K562 (cell line): Measurements from ENCODE around the gene SPEG. TPM values are rescaled to one million over a fixed set of nuclear protein-coding genes. Genes with fewer than 3 reads are reported as not detected.

Experiments used
- ATAC-seq: fragments of 200-7000 bp; cut with Tn5 transposase; 3 replicates; pipeline ENCODE4 v1.9.1; 2020; ENCODE audit warnings: moderate library complexity
- BruUV-seq: library from RNA; stranded (reverse); fragments of 400-500 nt; replicated peaks from 2 replicates; lab custom pipeline; 2021; lab: Mats Ljungman, UMichigan
- CTCF ChIA-PET: fragments of 300-600 bp; formaldehyde crosslinking; extraction: SDS; loops from one replicate; lab custom pipeline; 2021; ENCODE audit warnings: low intra/inter-chr PET ratio; lab: Yijun Ruan, JAX
- POLR2A ChIA-PET: fragments of 300-600, 350-650 bp; sonication (Branson Sonifier 250); formaldehyde crosslinking; extraction: SDS; loops from one replicate; lab custom pipeline; 2021; ENCODE audit warnings: antibody characterized with exemption, inconsistent platforms; lab: Yijun Ruan, JAX
- DNase-seq, 4 experiments: peaks; one replicate each; pipeline versions ENCODE4 v3.0.0 to v3.0.0-alpha.2; 2011 to 2018; ENCODE audit warnings: low spot score in 3 of 4, mixed read lengths in 3 of 4; ENCODE audit errors: extremely low read depth in 1 of 4
- FAIRE-seq: peaks from 2 replicates; lab custom pipeline; 2011; peaks lifted over from hg19 to GRCh38; lab: Jason Lieb, UNC
- H2AFZ ChIP-seq: 2 replicates; pipeline ENCODE4 v1.6.0; 2011; ENCODE audit warnings: low read depth, low read length, control low read depth, inconsistent platforms
- H3K27ac ChIP-seq: fragments of 200-600 bp; 3 replicates; pipeline ENCODE4 v1.8.0; 2011; ENCODE audit warnings: low read depth, mild to moderate bottlenecking, control low read depth, inconsistent platforms, low read length, moderate library complexity, mixed read lengths; ENCODE audit errors: extremely low read depth
- H3K27me3 ChIP-seq, 2 experiments: fragments of 300-600 bp in 1 of 2; 2 replicates in 1 of 2; 3 replicates in 1 of 2; pipeline versions ENCODE4 v1.6.0 to v1.8.0; 2011; ENCODE audit warnings: inconsistent platforms in 2 of 2, low read length in 2 of 2, mild to moderate bottlenecking in 1 of 2, mixed read lengths in 1 of 2, moderate library complexity in 1 of 2; ENCODE audit not compliant: control insufficient read depth in 2 of 2, insufficient read depth in 2 of 2
- H3K36me3 ChIP-seq: fragments of 300-600 bp; 3 replicates; pipeline ENCODE4 v1.8.0; 2011; ENCODE audit warnings: mild to moderate bottlenecking, low read length, inconsistent platforms; ENCODE audit not compliant: control insufficient read depth, insufficient read depth
- H3K4me1 ChIP-seq, 2 experiments: fragments of 200-600 bp in 1 of 2; replicated peaks in 1 of 2; 2 replicates in 1 of 2; 3 replicates in 1 of 2; pipeline versions ENCODE4 v1.5.1 to v1.8.0; 2011; ENCODE audit warnings: inconsistent platforms in 2 of 2, low read length in 2 of 2, mild to moderate bottlenecking in 1 of 2, mixed read lengths in 1 of 2, moderate library complexity in 1 of 2; ENCODE audit not compliant: control insufficient read depth in 2 of 2, insufficient read depth in 2 of 2
- H3K4me2 ChIP-seq: 2 replicates; pipeline ENCODE4 v1.6.1; 2011; ENCODE audit warnings: low read length, control low read depth, inconsistent platforms, mixed read lengths; ENCODE audit not compliant: insufficient read depth
- H3K4me3 ChIP-seq: fragments of 200-600 bp; sonication (generic), shearing (Covaris generic); 2 replicates; pipeline ENCODE4 v1.5.1; 2016; ENCODE audit warnings: control low read depth, inconsistent platforms
- H3K79me2 ChIP-seq: fragments of 200-600 bp; 3 replicates; pipeline ENCODE4 v1.8.0; 2011; ENCODE audit warnings: low read length, inconsistent platforms; ENCODE audit not compliant: control insufficient read depth, insufficient read depth
- H3K9ac ChIP-seq, 2 experiments: 2 replicates each; pipeline versions ENCODE4 v1.6.0 to v1.6.1; 2011; ENCODE audit warnings: low read depth in 2 of 2, low read length in 2 of 2, control low read depth in 1 of 2, inconsistent platforms in 1 of 2, mild to moderate bottlenecking in 1 of 2, mixed read lengths in 1 of 2; ENCODE audit not compliant: insufficient read depth in 1 of 2
- H3K9me1 ChIP-seq: one replicate; pipeline ENCODE4 v1.6.0; 2011; ENCODE audit warnings: inconsistent platforms, mild to moderate bottlenecking, low read length, moderate library complexity; ENCODE audit not compliant: control insufficient read depth, insufficient read depth
- H3K9me3 ChIP-seq: replicated peaks from 2 replicates; pipeline ENCODE4 v1.5.1; 2011; ENCODE audit warnings: low read depth, low read length, inconsistent platforms; ENCODE audit not compliant: control insufficient read depth, insufficient read depth
- H4K20me1 ChIP-seq: replicated peaks from 2 replicates; pipeline ENCODE4 v1.6.1; 2011; ENCODE audit warnings: low read length, inconsistent platforms, mixed read lengths; ENCODE audit not compliant: control insufficient read depth, insufficient read depth
- CBX1 ChIP-seq: sonication (generic); IDR thresholded peaks from 2 replicates; pipeline ENCODE4 v1.6.1; 2016; ENCODE audit warnings: antibody characterized with exemption, low read depth, mild to moderate bottlenecking
- CREM ChIP-seq: IDR thresholded peaks from 2 replicates; pipeline ENCODE4 v1.6.1; 2014; ENCODE audit warnings: antibody characterized with exemption, low read depth
- DPF2 ChIP-seq: fragments of 450-650 bp; IDR thresholded peaks from 2 replicates; pipeline ENCODE4 v1.6.1; 2016
- ETS2 ChIP-seq: IDR thresholded peaks from 2 replicates; pipeline ENCODE4 v1.6.1; 2016; ENCODE audit warnings: borderline replicate concordance, missing genetic modification characterization, mild to moderate bottlenecking, moderate library complexity, missing compliant biosample characterization; ENCODE audit not compliant: poor library complexity, severe bottlenecking
- FOXM1 ChIP-seq, 2 experiments: fragments of 450-650 bp in 1 of 2; sonication (generic) in 1 of 2; formaldehyde crosslinking in 1 of 2; IDR thresholded peaks; 2 replicates each; pipeline versions ENCODE4 v1.6.1 to v1.9.0; 2017 to 2022; ENCODE audit warnings: low read depth in 2 of 2, mild to moderate bottlenecking in 2 of 2, missing genetic modification reagents in 1 of 2, moderate library complexity in 1 of 2
- HEY1 ChIP-seq: fragments of 250-450 bp; sonication (Bioruptor Pico); IDR thresholded peaks from 2 replicates; pipeline ENCODE4 v1.5.0; 2020; ENCODE audit warnings: mild to moderate bottlenecking, moderate library complexity, borderline replicate concordance
- KHSRP ChIP-seq: fragments of 450-650 bp; IDR thresholded peaks from 2 replicates; pipeline ENCODE4 v1.6.1; 2017
- MAFK ChIP-seq: IDR thresholded peaks from 2 replicates; pipeline ENCODE4 v1.6.1; 2011; ENCODE audit warnings: low read length, improper control_type of control experiment
- MXI1 ChIP-seq: IDR thresholded peaks from 2 replicates; pipeline ENCODE4 v1.6.1; 2011; ENCODE audit warnings: low read depth, mild to moderate bottlenecking, improper control_type of control experiment, low read length
- NCOA1 ChIP-seq: fragments of 450-650 bp; IDR thresholded peaks from 2 replicates; pipeline ENCODE4 v1.6.1; 2016; ENCODE audit warnings: low read depth
- NFE2 ChIP-seq: IDR thresholded peaks from 2 replicates; pipeline ENCODE4 v1.6.1; 2014; ENCODE audit warnings: antibody characterized with exemption, low read depth
- NFIX ChIP-seq: fragments of 250-450 bp; sonication (Bioruptor Pico); IDR thresholded peaks from 2 replicates; pipeline ENCODE4 v1.4.0; 2020; ENCODE audit warnings: low read depth, mild to moderate bottlenecking, moderate library complexity
- PHB2 ChIP-seq: fragments of 450-650 bp; IDR thresholded peaks from 2 replicates; pipeline ENCODE4 v1.6.1; 2017; ENCODE audit warnings: low read depth
- RBBP5 ChIP-seq: fragments of 200-600 bp; sonication (generic); IDR thresholded peaks from 2 replicates; pipeline ENCODE4 v1.6.1; 2012; ENCODE audit warnings: borderline replicate concordance, mild to moderate bottlenecking, low read length, control low read depth, inconsistent platforms; ENCODE audit not compliant: insufficient read depth, poor library complexity, severe bottlenecking
- RFX5 ChIP-seq: IDR thresholded peaks from 2 replicates; pipeline ENCODE4 v1.6.1; 2011; ENCODE audit warnings: low read depth, mild to moderate bottlenecking, improper control_type of control experiment, low read length
- SIN3B ChIP-seq: fragments of 450-650 bp; IDR thresholded peaks from 2 replicates; pipeline ENCODE4 v1.6.1; 2017; ENCODE audit warnings: low read depth, mild to moderate bottlenecking, moderate library complexity
- ZNF121 ChIP-seq: sonication (generic); formaldehyde crosslinking; conservative IDR thresholded peaks from 2 replicates; pipeline ENCODE4 v1.8.0; 2022; ENCODE audit warnings: missing genetic modification reagents
- ZNF23 ChIP-seq: fragments of 250-450 bp; sonication (Bioruptor Pico); IDR thresholded peaks from 2 replicates; pipeline ENCODE4 v1.4.0; 2020; ENCODE audit warnings: mild to moderate bottlenecking
- ZNF79 ChIP-seq: fragments of 250-450 bp; sonication (Bioruptor Pico); IDR thresholded peaks from 2 replicates; pipeline ENCODE4 v1.4.0; 2020; ENCODE audit warnings: low read depth, mild to moderate bottlenecking, moderate library complexity
- WGBS: fragments of 100-300 bp; shearing (Covaris generic); methylation state at CpG from one replicate; pipeline ENCODE4 v1.1.6; 2016; ENCODE audit warnings: low coverage, mixed read lengths; ENCODE audit not compliant: insufficient coverage; ENCODE audit errors: missing lambda C conversion rate; 5-methylcytosine and 5-hydroxymethylcytosine counted together
- in situ Hi-C: fragments of 300-500 bp; cut with MboI; formaldehyde crosslinking; loops from 4 replicates; pipeline ENCODE4 v1.15.0; 2018; ENCODE audit warnings: inconsistent platforms, mixed read lengths
- intact Hi-C: fragments of 100-400 bp; cut with micrococcal nuclease; formaldehyde crosslinking; loops from 2 replicates; pipeline ENCODE4 v1.14.2; 2022
- polyA plus RNA-seq, 8 experiments: library from polyadenylated mRNA; depleted of rRNA in 4 of 8; stranded (reverse) in 5 of 8; unstranded in 3 of 8; fragments of >200 nt; fragmentation: Nextera tagmentation in 2 of 8; fragmentation: Illumina TruSeq in 1 of 8; extraction: Ambion mirVana in 2 of 8; extraction: Trizol in 1 of 8; gene quantifications; 2 replicates each; pipeline versions ENCODE4 v1.2.1 to v1.2.3, GENCODE V29; 2011 to 2014; ENCODE audit warnings: inconsistent platforms in 1 of 8, missing spikeins in 1 of 8
- total RNA-seq, 7 experiments: library from RNA; depleted of rRNA in 6 of 7; stranded (reverse); fragments of >200 nt in 6 of 7; fragmentation: Illumina TruSeq in 2 of 7; extraction: Trizol in 2 of 7; gene quantifications; 2 replicates each; pipeline versions ENCODE4 v1.2.1 to v1.2.3, GENCODE V29; 2011 to 2021; ENCODE audit warnings: low replicate concordance in 1 of 7
- TF ChIP-seq, protein P1 (sequence below): sonication (generic); formaldehyde crosslinking; IDR thresholded peaks from 2 replicates; pipeline ENCODE4 v1.8.0; 2022; ENCODE audit warnings: missing genetic modification reagents, mild to moderate bottlenecking, moderate library complexity, borderline replicate concordance
- TF ChIP-seq, protein P2 (sequence below), 2 experiments: IDR thresholded peaks in 1 of 2; conservative IDR thresholded peaks in 1 of 2; 2 replicates each; pipeline ENCODE4 v1.6.1; 2016; ENCODE audit warnings: low read depth in 2 of 2, mild to moderate bottlenecking in 1 of 2, missing compliant biosample characterization in 1 of 2, missing genetic modification characterization in 1 of 2, moderate library complexity in 1 of 2

Gene SPEG
- total and polyA plus RNA-seq, 9 of the 15 experiments (the other 6 are each of a cell fraction or from before 2014, with no cell fraction given) = 0.49 to 8.7 (median 3.0) TPM

DNA sequence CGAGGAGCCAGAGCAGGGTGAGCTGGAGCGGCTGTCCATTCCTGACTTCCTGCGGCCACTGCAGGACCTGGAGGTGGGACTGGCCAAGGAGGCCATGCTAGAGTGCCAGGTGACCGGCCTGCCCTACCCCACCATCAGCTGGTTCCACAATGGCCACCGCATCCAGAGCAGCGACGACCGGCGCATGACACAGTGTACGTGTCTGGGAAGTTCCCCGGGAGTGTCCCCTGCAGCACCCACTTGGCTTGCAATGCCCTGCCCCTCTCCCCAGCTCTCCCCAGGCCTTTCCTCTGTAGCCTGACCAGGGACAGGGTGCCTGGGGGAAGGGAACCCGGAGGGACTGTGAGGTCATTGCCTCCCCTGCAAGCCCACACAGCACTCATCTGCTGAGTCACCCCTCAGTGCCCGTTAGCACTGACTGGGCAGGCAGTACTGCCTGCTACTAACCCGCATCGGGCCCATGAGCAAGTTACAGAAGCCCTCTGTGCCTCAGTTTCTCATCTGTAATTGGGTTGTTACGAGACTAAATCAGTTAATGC is 34.6 kb downstream of the SPEG start:
- DNase-seq = peak; percentile 42 to 71 (median 62)
- in situ Hi-C loops = no loop called here
- TF ChIP-seq MXI1 (no peak), ZNF121 (CRISPR knock-in tag) (no peak), MAFK (peak; percentile 72; the same call in 1 of the 2 replicates), ZNF79 (CRISPR knock-in tag) (no peak), PHB2 (no peak), NFIX (CRISPR knock-in tag) (no peak), CBX1 (no peak), SIN3B (no peak), ZNF23 (CRISPR knock-in tag) (no peak), KHSRP (no peak), RBBP5 (no peak), RFX5 (no peak), NCOA1 (no peak), CREM (peak; percentile 24; the same call in 1 of the 2 replicates), ETS2 (tag) (no peak), DPF2 (0 out of 2 replicates have a peak, but pooled peaks have one; percentile 23), HEY1 (CRISPR knock-in tag) (no peak), FOXM1 (IDR thresholded peaks at IDR 0.05; ENCODE audit: low read depth) (no peak), FOXM1 (CRISPR knock-in tag; IDR thresholded peaks at IDR 0.05; ENCODE audit: low read depth) (no peak), NFE2 (peak; percentile 78)
- TF ChIP-seq, protein P1, sequence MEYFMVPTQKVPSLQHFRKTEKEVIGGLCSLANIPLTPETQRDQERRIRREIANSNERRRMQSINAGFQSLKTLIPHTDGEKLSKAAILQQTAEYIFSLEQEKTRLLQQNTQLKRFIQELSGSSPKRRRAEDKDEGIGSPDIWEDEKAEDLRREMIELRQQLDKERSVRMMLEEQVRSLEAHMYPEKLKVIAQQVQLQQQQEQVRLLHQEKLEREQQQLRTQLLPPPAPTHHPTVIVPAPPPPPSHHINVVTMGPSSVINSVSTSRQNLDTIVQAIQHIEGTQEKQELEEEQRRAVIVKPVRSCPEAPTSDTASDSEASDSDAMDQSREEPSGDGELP (CRISPR knock-in tag) = peak; percentile 12; the same call in 1 of the 2 replicates
- TF ChIP-seq, protein P2, sequence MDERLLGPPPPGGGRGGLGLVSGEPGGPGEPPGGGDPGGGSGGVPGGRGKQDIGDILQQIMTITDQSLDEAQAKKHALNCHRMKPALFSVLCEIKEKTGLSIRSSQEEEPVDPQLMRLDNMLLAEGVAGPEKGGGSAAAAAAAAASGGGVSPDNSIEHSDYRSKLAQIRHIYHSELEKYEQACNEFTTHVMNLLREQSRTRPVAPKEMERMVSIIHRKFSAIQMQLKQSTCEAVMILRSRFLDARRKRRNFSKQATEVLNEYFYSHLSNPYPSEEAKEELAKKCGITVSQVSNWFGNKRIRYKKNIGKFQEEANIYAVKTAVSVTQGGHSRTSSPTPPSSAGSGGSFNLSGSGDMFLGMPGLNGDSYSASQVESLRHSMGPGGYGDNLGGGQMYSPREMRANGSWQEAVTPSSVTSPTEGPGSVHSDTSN (CRISPR knock-in tag; IDR thresholded peaks at IDR 0.05; ENCODE audit: low read depth) = no peak
- TF ChIP-seq, protein P2 (tag; conservative IDR thresholded peaks at IDR 0.05; ENCODE audit: low read depth) = no peak

More for the DNA sequence above, 34.6 kb downstream of the SPEG start:
- H3K4me1 ChIP-seq = peaks cover 12 to 61% of the 10 kb centered on the region in 2 experiments; a peak in 4 of 5 replicates
- H3K79me2 ChIP-seq = no peaks in the 10 kb centered on the region
- H2AFZ ChIP-seq = no peak overlapping the region
- H3K27ac ChIP-seq = 0 out of 3 replicates have a peak overlapping the region, but pooled peaks have one; percentile 39
- H3K4me2 ChIP-seq = no peak overlapping the region
- WGBS = 63% methylated on average over 13 of the region's 16 CpGs
- no peaks in the 10 kb centered on the region for H3K9me1 ChIP-seq
- no peaks in the 10 kb centered on the region for H4K20me1 ChIP-seq
- intact Hi-C loops = no loop called here
- peak; percentile 64 for ATAC-seq
- POLR2A ChIA-PET = interaction anchor here (0.6 kb wide), 1 partner anchor 16 kb away, joined by 3 read pairs; no protein-coding TSS in a partner anchor
- H3K27me3 ChIP-seq = no peaks in the 10 kb centered on the region
- CTCF ChIA-PET = no interaction called here
- H3K4me3 ChIP-seq = no peak overlapping the region
- no peak for FAIRE-seq
- H3K36me3 ChIP-seq = no peaks in the 10 kb centered on the region
- H3K9ac ChIP-seq = peak overlapping the region in 1 of 2 experiments; percentile 52; a peak in 2 of 4 replicates
- H3K9me3 ChIP-seq = no peaks in the 10 kb centered on the region
- no TSS peak for BruUV-seq
